HS-27A (cell line): Measurements from ENCODE around the gene BCL2L11.
"Not testable (repeated sequence)": the region's sequence is repeated elsewhere in the genome, so short reads cannot be mapped to it uniquely, and the experiment has no call there.

ENCODE experiments used
- DNase-seq: peaks from one replicate; pipeline ENCODE4 v3.0.0-alpha.2; 2012; ENCODE audit warnings: low read depth, missing footprints

Gene BCL2L11, protein sequence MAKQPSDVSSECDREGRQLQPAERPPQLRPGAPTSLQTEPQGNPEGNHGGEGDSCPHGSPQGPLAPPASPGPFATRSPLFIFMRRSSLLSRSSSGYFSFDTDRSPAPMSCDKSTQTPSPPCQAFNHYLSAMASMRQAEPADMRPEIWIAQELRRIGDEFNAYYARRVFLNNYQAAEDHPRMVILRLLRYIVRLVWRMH

DNA sequence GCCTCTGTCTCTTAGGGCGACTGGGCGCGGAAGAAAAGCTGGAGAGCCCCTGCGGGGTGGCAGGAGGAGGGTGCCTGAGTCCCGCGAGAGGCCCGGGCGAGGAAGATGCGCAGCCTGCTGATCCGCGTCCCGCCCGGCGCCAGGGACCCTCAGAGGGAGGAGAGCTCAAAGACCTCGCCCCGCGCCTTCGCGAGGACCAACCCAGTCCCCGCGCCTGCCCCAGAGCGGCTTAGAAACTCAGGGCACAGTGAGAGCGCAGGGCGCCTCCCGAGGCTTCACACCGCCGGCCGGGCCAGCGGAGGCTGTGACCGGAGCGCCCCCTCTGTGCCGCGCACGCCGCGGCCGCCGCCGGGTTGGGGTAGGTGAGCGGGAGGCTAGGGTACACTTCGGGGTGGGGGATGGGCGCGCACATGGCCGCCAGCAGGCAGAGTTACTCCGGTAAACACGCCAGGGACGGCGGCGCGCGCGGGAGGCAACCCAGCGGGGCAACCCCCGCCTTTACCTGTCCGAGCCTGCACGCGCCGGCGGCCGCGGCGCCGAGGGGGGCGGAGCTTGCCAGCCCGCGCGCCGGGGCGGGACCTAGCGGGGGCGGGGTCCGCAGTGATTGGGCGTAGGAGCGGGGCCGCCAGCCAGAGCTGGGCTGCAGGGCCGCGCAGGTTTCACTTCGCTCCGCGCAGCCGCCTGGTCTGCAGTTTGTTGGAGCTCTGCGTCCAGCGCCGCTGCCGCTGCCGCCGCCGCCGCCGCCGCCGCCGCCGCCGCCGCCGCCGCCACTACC is at the start of gene BCL2L11:
Gene BCL2L11, plus strand, starts transcription at position 662 of the 775 bp plus-strand sequence. CDS start 2,832 bp downstream, outside the sequence.
- peak; percentile 90 for DNase-seq

DNA sequence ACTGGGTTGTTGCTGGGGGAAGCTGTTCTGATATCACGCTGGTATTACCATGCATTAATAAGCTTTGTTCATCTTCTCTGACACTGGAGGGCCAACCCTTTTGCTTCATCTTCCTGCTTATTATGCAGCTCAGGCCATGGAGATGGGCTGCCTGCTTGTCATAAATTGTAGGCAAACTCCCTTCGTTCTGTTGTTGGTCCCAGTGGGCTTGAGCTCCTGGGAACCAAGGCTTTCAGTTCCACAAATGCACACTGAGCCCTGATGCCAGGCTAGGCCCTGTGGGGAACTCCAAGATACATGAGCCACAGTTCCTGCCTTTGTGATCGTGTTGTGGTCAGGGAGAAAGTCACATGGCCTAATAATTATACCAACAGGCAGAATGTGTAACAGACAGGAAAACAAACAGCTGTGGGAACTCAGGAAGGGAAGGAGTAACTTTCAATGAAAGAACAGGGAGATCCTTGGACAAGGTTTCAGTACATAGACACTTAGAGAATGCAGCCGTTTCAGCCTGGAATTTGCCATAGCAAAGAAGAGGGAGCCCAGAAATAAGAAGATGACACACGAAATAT is 49.0 kb upstream of the BCL2L11 start:
- peak; percentile 58 for DNase-seq

DNA sequence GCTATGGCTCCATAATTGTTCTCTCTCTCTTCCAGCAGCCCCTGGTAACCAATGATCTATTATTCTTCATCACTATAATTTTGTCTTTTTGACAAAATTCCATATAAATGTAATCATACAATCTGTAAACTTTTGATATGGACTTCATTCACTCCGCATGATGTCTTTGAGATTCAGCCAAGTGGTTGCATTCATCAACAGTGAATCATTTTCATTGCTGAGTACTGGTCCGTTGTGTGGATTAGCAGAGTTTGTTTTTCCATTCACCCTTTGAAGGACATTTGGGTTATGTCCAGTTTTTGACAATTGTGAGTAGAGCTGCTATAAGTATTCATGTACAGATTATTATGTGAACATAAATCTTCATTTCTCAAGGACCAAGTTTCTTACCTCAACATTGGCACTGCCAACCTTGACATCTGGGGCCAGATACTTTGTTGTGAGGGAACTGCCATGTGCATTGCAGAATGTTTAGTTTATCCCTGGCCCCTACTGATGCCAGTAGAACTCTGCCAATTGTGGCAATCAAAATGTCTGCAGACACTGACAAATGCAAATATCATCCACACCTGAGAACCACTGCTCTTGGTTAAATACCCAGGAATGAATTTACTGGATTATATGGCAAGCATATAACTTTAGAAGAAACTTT is 48.4 kb upstream of the BCL2L11 start:
- peak; percentile 96 for DNase-seq

DNA sequence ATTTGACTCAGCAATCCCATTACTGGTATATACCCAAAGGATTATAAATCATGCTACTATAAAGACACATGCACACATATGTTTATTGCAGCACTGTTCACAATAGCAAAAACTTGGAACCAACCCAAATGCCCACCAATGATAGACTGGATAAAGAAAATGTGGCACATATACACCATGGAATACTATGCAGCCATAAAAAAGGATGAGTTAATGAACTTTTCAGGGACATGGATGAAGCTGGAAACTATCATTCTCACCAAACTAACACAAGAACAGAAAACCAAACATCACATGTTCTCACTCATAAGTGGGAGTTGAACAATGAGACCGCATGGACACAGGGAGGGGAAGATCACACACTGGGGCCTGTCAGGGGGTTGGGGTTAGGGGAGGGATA is 38.1 kb upstream of the BCL2L11 start:
- not testable (repeated sequence) for DNase-seq

DNA sequence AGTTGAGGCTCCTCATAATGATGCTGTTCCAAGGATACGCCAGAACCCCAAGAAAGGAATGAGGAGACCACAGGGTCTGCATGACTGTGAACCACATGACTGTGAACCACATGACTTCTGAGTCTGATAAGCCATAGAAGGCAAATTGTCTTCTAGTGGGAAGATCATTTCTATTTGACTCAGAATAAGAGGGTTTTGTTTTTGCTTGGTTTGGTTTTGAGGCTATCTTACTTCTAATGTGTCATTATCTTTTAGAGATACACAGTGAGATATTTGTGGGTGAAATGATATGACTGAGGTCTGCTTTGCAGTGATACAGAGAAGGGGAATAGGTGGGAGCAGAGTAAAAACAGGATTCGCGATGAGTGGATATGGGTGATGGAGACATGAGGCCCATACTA is 28.9 kb upstream of the BCL2L11 start:
- DNase-seq, result no peak

DNA sequence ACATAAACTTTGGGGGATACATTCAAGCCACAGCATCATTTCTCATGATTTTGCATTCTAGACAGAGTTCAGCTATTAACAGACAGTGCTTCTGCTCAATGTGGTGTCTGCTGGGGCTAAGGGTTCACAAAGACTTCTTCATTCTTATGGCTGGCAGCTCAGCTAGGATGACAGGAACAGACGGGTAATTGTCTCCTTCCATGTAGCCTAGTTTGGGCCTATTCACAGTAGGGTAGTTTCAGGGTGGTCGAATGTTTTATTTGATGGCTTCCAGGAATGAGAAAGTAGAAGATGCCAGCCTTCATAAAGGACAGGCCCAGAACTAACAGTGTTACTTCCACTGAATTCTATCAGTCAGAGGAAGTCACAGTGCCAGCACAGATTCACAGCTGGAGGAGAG is 26.0 kb upstream of the BCL2L11 start:
- no peak for DNase-seq

DNA sequence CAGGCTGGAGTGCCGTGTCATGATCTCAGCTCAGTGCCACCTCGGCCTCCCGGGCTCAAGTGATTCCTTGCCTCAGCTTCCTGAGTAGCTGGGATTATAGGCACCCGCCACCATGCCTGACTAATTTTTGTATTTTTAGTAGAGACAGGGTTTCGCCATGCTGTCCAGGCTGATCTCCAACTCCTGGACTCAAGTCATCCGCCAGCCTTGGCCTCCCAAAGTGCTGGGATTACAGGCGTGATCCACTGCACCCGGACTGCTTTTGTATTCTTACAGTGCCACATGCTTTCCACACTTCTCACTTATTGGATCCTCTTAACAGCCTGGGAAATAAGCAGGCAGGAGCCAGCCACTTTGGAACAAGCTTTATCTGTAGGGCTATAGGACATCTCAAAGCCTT is 25.3 kb upstream of the BCL2L11 start:
- no peak for DNase-seq

DNA sequence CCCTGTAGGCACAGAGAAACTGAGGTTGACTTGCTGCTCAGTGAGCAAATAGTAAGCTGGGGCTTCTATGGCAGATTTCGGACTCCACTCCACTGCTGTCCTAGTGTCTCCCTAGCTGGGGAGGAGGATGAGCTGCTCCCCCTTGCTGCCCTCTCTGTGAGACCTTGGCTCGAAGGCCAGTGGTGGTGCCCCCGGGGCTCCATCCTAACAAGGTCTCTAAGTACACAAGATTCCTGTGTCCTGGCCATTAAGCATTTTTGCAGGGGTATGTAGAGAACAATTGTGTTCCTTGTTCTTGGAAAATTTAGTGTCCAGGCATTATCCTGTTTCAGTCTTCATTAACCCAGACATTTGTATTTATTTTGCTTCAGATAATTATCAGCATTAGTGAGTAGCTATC is 21.3 kb upstream of the BCL2L11 start:
- no peak for DNase-seq

DNA sequence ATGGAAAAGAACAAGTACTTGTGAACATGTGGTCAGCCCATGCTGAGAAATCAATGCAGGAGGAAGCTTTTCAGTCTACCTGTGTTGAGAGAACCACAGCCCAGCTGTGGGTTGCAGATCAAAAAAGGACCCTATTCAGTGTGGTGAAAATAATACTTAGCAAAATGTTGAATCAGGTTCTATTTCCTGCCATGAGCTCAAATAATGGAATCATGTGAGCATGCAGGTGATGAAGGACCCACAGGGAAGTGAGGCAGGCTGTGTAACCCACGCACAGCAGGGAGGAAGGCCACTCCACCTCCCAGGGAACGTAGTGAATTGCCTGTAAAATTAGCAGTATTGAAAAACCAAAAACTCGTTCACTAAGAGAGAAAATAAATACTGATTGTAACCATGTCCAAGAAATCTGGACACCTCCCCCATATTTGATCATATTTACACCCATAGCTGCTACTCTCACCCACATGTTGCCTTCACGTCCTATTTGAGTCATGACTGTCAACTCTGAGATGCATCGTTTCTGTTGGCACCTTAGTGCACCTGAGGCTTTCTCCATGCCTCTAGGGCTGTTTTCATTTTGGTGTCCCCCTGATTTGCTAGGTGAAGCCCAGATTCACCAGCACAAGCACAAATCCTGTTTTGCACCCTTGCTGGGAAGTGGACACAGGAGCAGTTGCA is 20.5 kb upstream of the BCL2L11 start:
- no peak for DNase-seq

DNA sequence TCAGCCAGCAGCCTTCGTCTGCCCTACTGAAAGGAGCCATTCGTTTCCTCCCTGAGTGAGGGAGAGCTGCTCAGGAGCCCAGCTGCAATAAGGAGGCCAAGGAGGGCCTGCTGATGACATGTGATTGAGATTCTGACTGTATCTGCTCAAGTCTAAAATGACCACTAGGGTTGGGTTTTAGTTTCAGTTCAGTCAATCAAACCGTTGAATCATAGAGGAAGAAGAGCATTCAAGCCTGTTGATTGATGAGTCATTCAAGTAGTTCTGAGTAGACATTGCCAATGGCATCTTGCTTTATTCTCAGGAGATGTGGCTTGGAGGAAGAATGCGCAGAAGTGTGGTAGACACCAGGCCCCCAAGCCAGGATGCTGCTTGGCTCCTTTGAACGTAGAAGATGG is 19.9 kb upstream of the BCL2L11 start:
- no peak for DNase-seq

DNA sequence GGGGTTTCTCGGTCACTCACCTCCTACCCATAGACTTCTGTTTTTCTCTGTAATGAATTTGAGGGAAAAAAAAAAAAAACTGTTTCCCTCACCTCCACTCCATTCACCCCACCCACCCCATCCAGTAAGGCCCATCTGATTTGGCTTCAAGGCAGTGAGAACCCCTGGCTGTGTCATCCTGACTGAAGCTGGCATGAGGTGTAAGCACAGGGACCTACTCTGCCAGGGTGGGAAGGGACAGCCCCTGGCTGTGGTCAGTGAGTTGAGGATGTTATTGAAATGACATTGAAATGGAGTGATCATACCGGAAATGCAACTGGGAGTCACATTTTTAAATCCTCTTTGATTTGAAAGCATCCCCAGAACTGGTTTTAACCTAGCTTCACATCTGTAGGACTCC is 19.1 kb upstream of the BCL2L11 start:
- DNase-seq, result no peak

DNA sequence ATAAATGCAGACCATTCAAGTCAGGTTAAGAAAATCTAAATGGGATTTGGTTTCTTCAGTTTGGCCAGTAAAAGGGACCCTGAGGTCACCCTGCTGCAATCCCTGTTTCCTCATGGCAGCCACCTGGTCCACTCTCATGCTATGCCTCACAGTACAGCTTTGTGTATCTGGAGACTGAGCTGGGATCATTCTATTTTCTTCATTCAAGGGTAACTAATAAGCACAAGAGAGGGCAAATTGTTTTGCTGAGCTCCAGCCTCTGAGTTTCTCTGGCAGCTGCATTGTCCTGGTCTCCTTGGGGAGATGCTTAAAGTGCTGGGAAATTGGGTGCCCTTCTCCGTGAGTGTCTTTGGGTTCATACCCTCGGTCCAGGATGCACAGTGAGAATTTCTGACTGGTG is 18.5 kb upstream of the BCL2L11 start:
- DNase-seq, result no peak

DNA sequence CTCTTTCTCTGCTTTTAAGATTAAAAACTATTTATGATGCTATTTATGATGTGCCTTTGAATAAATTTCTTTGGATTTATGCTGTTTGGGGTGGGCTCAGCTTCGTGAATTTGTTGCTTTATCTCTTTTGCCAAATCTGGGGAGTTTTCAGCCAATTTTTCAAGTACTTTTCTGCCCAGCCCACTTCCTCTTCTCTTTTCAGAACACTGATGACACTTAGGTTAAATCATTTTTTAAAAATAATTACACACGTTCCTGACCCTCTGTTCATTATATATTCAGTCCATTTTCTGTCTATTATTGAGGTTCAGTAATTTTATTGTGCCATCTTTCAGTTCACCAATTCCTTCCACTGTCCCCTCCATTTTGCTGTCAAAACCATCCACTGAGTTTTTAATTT is 14.8 kb upstream of the BCL2L11 start:
- no peak for DNase-seq

DNA sequence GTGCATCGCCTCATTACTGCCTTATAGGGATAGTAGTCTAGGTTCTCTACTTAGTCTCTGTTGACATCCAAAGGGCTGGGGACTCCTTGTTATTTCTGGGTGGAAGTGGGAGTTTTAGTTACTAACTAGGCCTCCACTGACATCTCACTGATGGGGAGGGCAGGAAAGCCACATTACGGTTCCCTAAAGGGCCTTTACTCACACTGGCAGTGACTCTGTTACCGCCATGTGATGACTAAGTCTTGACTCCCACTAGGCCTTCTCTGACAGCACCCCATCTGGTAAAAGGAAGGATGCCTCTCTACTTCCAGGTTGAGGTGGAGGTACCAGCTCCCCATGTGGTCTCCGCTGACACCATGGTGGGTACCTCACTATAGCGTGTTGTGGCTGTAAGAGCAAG is 14.0 kb upstream of the BCL2L11 start:
- no peak for DNase-seq

DNA sequence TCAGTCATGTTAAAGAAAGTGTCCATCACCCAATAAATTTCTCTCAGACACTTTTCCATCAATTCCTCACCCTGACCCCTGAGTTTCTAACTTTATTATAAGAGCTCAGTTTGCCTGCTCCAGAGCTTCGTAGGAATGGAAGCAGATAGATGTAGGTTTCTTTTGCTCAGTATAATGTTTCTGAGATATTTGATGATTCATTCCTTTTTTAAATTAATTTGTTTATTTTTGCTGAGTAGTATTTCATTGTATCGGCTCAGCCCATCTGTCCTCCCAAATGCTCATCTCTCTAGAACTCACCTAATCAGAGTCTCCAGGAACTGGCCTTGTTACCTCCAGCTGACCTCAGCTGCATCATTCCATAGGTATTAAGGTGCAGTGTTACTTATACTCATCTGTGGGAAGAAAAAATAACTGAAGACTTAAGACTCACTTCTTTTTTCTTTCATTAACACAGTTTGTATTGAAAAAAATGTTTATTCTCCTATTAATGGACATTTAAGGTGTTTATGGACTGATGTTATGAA is 11.9 kb upstream of the BCL2L11 start:
- DNase-seq, result no peak

DNA sequence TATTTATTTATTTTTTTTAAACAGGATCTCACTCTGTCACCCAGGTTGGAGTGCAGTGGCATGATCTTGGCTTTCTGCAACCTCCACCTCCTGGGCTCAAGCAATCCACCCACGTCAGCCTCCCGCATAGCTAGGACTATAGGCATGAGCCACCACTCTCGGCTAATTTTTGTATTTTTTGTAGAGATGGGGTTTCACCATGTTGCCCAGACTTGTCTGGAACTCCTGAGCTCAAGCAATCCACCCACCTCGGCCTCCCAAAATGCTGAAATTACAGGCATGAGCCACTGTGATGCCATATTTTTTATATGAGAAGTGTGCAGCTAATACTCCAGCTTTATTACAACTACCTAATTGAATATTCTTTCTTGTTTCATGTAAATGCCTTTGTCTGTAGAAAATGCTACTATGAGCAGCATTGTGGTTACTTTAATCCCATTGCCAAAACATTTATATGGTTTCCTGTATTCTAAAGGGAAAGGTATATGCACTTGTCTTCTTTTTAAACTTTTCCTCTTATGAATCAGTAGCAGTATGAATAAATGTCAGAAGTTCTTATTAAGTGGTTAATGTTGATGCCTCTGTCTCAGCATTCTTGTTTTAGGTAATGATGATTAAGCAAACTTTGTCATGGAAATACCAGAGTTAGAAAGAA is 9.5 kb upstream of the BCL2L11 start:
- DNase-seq, result no peak

DNA sequence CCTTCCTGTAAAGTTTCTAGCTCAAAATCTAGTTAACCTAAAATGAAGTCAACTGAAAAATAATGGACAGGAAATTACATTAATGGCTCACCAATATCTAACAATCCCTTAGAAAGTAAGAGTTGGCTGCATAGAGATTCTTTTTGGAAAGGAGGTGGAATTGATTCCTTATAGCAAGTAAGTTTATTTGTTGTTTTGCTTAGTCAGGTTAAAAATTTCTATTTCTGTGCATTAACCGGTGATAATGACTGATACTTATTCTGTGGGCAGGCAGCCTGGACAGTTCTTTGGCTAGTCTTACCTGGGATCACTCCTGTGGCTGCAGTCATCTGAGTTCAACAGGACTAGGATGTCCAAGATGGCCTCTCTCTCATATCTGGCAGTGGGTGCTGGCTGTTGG is 6.9 kb upstream of the BCL2L11 start:
- no peak for DNase-seq

DNA sequence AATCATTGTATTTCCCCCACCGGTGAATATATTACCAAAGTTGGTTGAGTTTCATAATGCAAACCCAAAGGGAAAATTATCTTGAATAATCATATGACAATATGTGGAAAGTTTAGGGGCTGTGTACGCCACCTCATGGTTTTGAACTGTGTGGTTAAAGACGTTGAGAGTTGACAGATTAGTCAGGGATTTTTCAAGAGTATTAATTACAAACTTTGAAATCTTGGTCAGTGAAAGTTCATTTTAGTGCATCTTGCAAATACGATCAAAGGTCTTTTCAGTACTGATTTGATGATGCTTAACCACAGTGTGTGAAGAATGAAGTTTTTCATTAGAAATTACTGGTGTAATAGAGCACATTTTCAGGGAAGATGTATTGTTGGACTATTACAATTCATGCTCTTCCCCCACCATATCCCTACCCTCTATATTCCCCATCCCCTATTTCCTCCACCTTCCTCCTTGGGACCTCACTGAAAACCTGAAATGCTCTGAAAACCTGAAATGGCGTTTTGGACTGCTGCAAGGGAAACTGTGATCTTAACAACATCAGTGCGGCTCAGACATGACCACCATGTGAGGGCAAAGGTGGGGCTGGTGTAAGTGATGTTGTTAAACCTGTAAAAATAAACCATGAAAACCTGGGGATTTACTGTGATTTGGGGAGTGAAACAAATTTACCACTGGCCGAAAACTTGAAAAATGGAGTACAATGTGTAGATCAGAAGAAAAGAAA is 4.5 kb upstream of the BCL2L11 start:
- no peak for DNase-seq

DNA sequence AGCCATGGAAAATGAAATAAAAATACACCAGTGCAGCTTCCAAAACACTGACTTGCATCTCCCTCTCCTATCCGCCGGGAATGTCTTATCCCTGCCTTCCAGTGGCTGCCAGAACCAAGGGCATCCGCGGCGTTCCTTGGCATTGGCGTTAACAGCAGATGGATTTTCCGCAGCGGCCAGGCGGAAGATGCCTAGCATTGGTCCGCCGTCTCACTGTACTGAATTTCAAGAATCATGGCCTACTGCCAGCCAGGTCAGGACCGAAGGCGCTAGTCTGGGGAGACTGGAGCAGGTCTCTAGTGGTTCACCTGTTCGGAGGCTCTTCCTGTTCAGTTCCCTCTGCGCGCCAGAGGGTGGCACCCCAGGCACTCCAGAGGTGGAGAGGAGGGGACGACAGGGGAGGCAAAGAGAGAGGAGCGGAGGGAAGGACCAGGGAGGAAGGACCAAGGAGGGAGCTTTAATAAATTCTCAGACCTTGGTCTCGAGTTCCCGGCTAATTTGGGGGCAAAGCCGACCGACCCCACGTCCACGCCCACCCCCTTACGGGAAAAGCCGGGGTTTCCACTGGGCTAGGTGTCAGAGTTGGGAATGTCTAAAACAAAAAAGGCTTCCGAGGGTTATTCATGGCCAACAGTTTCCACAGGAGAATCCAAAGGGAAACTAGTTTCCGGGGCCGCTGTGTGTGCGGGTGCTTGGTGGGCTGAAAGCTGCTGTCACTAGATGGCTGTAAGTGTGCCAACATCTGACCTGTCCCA is 3.7 kb upstream of the BCL2L11 start:
- peak; percentile 68 for DNase-seq
